GM21447 (cell line): ENCODE data around the gene GADD45GIP1.

ENCODE experiments used
- ATAC-seq: cut with Tn5 transposase; IDR thresholded peaks from one replicate; pipeline ENCODE4 v1.9.1; 2021; ENCODE audit not compliant: unreplicated experiment

The GADD45GIP1 gene

DNA sequence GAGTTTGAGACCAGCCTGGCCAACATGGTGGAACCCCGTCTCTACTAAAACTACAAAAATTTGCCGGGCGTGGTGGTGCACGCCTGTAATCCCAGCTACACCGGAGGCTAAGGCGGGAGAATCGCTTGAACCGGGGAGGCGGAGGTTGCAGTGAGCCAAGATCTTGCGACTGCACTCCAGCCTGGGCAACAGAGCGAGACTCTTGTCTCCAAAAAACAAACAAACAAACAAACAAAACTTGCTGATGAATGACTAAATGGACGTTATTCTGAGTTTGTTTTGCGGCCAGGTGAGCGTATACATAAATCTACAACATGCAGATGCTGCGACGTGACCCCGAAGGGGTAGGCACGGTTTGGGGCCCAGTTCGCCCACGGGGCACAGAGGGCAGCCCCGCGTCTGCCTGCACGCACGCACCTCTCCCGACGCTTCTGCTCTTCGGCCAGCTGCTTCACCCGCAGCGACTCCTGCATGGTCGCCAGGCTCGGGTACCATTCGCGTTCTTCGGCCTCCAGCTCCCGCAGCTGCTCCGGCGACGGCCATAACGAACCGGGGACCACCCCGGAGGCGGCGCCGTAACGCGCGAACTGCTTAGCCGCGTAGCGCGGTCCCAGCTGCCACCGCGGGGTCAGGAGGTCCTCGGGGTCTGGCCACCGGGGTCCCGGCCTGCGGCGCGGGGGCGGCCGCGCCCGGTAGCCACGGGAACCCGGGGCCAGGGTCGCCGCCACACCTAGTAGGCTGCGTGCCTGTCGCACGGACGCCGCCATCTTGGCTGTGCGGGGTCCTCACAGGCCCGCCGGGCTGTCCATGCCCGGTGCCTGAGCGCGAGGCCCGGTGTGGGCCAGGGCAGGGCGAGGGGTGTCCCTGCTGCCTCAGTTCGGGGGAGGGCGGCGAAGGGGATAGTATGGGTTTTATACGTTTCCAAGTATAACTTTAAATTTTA, at the start of gene GADD45GIP1:
GADD45GIP1 (minus strand) TSS at position 778 of the 943 bp plus-strand sequence; CDS start at position 767, 11 bp downstream.
- no peak for ATAC-seq

DNA sequence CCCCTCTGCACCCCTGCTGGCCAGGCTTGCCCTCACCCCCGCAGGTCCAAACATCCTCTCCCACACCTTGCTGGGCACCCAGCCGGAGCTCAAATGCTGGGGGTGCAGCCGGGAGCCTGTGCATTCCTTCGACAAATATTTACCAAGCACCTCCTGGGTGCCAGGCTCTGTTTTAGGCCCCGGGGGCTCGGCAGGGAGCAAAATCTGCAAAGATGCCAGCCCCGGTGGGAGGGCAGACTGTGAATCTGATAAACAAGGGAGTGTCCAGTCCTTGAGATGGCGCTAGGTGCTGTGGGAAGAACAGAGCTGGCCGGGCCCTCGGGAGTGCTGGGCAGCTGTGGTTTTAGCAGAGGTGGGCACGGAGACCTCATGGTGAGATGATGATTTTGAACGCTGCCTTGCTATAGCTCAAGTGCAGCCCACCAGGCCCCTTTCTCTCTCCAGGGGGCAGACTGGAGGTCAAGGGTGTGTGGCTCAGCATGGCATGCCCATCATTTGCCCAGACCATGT, 48.9 kb upstream of the GADD45GIP1 start:
- no peak for ATAC-seq

DNA sequence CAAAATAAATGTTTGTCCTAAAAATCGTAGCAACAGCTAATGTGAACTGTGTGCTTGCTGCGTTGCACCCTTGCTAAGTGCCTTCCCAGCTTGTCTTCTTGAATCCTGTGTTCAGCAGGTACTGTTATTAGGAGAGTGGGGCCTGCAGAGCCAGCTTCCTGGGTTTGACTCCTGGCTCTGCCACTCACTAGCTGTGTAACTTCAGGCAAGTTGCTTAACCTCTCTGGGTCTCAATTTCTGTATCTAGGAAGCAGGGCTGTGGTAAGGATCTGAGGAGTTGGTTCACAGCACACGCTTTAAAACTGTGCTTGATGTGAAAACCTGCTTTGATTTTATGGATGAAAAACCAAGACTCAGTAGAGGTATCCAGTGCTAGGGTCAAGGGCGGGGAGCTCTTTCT, 48.2 kb upstream of the GADD45GIP1 start:
- no peak for ATAC-seq

DNA sequence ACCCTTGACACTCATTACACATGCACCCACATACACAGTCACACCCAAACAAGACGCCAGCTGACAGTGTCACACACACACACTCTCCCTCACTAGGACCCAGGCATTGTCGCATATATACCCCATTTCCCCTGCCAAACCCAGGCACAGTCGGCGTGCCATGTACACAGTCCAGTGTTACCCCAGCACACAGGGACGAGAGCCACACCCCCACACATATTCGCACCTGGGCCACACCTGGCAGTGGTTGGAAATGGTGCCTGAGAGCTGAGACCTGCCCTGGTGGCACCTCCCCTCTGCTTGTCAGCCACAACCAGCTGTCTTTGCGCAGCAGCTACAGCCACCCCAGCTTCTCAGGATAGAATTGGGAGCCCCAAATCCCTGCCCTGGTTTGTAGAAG, 47.2 kb upstream of the GADD45GIP1 start:
- no peak for ATAC-seq

DNA sequence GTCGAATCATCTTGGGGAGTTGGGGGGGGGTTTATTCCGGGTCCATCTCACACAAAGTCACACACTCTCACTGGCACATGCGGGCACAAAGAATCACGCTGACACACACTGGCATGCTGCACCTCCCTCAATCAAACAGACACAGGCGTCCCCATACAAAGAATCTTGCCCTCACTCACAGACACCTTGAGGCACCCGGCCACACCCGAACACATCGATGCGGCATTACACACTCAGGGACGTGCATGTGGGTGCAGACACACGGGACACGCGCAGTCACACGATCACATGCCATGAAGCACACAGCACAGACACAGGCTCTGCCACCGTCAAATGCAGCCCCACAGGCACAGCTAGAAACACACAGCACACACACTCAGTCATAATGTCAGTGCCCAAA, 46.1 kb upstream of the GADD45GIP1 start:
- ATAC-seq, result no peak

DNA sequence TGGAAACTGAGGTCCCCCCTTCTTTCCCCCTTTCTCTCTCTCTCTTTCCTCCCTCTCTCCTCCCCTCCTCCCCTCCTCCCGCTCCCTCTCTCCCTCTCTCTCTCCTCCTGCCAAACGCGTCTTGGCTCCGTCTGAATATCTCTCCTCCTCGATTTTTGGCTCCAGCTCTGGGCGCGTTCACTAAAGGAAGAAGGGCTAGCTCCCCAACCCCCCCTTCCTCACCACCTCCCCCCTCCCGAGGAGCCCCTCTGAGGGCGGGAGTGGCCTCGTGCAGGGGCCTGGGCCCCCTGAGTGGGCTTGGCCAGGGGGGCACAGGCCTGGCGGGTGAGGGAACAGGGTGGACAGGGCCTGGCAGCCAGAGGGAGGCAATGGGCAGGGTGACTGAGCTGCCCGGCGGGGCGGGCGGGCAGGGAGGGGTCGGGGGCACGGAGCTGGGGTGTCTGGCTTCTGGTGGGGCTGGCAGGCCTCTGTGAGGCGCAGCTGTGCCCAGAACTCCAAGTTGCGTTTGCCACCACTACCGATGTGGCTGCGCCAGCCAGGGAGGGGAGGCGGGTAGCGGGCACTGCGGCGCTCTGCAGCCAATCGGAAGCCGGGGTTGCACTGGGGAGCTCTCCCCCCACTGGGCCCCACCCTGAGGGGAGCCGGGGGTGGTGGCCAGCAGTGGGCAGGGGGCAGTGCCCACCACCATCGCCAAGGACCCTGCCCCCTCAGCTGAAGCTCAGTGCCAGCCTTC, 45.3 kb upstream of the GADD45GIP1 start:
- no peak for ATAC-seq

DNA sequence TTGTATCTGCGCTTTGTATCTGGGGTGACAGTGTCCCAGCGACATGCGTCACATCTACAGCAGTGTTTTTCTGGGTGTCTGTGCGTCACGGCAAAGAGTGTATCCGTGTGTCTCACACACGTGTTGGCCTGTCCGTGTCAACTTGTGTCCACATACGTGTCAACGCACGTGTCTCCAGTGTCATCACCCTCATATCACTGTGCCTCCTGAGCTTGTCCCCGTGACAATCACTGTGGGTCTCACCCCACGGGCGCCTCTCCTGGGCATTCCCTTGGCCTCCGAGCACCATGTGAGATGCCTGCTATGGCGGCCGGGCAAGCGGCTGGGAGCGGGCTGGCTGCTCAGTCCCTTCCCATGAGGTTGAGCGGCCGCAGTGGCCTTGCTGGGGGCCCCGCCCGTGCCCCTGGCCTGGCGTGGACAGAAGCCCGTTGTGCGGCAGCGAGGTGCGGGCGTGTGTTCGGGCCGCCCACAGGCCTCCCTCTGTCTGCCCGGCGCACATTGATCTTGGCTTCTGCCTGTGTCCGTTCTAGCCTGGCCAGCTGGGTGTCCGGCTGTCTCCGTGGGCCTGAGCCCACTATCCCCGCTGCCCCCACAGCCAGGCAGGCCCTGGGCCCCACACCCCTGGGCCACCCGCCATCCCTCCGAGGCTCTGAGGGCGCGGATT, 44.6 kb upstream of the GADD45GIP1 start:
- no peak for ATAC-seq

DNA sequence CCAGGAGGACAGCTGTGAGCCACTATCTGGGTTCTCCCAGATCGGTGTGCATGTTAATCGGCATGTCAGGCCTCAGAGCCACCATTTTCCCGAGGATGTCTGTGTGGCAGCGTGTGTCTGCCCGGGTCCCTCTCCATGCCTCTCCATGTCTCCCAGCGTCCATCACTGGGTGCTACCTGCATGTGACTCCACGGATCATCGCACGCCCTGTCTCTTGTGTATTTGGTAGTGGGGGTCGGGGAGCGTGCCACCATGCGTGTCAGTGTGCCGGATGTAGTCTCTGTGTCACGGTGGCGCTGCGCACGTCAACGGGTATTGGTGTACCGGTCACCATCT, 44.1 kb upstream of the GADD45GIP1 start:
- no peak for ATAC-seq

DNA sequence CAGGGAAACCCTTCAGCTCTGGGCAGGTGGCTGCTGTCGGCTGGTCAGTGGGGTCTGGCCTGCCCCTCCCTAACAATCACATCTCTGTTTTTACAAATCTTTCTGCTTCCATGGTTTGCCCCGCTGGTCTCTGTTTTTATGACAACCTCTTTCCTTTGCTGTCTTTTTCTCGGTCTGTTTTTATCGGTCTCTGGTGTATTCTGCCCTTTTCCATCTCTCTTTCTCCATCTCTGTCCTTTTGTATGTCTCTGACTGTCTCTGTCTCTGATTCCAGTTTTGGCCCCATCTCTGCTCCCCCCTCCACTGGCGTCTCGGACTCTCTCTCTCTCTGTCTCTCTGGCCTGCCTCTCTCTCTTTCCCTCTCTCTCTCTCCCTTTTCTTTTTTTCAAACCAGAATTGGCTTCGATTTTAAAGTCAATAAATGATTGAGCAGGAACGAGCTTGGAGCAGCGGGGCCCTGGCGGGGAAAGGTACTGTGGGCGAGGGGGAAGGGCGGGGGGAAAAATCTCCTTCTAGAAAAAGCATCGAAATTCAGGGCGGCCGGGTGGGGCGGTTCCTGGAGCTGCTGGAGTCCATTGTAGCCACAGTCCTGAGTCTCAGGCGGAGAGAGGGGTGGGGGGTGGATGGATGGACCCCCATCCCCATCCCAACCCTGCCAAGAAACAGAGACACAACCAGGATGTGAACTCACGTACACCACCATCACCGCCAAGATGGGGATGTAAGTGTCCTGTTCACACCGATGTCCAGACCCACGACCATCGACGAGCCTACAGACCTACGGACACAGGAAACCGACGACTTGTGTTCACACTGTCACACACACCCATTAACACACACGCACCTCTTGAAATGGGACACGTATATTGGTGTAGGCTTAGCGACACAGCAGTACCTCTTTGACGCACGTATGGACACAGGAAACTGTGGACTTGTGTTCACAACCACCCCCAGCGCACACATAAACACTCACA, 41.2 kb upstream of the GADD45GIP1 start:
- ATAC-seq, result no peak

DNA sequence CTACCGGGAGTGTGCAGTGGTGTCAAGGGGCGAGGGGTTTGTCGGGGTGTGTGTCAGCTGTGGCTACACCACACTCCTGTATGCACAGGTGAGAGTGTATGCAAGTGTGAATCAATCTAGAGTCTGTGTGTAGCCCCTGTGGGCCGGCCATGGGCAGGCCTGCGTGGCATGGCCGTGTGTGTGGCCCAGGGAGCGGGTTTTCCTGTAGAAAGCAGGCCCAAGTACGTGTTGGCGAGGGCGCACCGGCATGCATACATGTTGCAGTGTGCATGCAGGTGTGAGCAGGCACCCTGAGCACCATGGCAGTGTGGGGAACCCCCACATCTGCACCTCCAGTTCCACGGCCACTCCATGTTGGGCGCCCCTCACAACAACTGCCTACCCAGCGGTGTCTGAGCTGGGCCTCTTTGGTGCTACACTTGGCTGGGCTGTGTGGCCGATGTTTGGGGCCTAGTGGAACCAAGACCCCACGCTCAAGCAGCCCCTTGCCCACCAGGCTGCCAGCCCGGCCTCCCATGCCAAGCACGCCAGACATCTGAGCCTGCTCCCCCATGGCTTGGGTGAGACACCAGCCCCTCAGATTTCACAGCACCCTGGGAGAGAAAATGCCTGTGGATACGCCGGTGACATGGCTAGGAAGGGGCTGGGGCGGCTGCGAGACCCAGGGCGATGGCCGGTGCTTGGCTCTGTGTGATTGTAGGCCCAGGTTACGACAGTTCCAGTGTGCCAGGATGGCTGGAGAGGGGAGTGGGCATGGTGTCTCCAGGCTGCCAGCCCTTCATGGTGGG, 40.4 kb upstream of the GADD45GIP1 start:
- ATAC-seq, result no peak

DNA sequence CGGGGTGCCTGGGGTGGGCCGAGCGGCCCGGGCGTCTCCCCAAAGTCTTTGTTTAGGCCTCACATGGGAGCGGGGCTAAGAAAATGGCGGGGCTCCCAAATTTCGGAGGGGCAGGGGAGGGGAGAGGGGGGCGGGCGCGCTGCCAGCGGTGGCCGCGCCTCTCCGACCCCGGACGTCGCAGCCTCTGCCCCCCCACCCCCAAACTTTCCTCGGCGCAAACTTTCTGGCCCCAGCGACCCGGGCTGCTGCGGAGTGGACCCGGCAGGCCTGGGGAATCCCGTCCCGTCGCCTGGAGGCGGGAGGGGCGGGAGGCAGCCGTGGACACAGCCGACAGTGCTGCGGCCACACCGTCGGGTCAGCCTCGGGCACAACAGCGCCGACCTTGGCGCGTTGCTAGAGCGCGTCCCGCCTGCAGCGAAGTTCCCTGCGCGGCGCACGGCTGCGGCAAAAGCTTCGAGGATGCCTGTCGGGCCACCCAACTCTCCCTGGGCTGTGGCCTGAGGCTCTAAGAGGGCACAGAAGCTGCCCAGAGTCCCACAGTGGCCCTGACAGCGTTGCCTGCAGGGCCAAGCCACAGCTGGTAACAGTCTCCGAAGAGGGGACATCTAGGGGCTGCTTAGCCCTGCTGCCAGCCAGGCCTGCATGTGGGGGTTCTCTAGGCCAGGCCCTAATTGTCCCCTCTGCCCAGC, 39.5 kb upstream of the GADD45GIP1 start:
- ATAC-seq, result no peak

DNA sequence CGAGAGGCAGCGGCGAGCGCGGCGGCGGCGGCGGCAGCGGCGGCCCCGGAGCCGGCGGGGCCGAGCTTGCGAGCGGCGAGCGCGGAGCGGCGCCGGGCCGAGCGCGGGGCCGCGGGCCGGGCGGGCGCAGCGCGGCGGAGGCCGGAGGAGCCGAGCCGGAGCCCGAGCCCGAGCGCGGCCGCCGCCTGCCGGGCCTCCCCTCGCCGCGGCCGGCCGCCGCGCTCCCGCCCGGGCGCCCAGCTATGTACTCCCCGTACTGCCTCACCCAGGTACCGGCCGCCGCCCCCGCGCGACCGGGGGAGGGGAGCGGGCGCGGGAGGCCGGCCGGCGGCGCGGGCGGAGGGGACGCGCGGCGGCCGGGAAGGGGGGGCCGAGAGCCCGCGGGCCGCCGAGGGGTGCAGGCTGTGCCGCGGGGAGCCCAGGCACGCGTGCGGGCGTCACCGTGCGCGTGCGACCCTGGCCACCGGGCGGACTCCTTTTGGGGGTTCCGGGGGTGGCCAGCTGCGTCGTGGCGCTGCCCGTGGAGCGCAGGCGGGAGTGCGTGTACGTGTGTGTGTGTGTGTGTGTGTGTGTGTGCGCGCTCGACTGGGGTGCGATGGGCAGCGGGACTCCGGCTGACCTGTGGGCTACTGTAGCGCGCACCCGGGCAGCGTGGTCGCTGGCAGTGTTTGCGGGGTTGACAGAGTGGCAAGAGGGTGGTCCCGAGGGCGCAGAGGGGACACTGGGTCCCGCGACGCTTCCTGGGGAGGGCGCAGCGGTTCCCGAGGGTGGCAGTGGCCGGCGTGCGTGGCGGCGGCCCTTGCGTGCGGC, 38.8 kb upstream of the GADD45GIP1 start:
- ATAC-seq, result no peak

DNA sequence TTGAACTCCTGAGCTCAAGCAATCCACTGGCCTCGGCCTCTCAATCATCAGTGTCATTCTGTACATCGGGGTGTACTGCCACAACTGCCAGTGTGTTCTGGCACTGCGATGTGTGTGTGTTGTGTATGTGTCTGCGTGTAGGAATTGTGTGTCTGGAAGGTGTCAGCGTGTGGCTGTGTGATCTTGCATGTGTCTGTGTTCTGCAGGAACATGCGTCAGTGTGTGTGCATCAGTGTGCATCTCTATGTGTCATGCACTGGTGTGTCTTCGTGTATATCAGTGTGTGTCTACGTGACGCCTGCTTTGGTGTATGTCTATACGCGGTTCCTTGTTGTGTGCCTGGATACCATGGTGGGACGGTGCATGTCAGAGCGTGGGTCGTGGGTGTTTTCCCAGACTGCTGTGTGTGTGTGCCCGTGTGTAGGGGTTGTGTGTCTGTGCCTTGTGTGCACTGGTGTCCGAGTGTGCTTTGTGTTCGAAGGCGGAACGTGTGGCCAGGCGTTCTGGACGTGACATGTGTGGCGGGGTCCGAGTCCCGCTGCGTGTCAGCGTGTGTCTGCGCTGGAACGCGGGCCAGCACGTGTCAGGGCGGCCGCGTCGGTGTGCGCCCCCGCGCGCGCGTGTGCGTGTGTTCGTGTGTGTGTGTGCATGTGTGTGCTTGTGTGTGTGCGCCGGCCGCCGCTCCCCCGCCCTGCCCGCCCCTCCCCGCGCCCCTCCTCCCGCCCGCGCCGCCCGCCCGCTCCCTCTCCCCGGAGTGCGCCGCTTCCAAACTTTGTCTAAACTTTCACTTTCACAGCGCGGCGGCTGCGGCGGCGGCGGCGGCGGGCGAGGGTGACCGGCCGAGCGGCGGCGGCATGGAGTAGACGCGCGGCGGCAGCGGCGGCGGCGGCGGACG, 37.9 kb upstream of the GADD45GIP1 start, which contains the start of gene NFIX:
NFIX (plus strand) TSS at position 775 of the 895 bp plus-strand sequence. CDS start 363 bp downstream, outside the sequence.
- no peak for ATAC-seq

DNA sequence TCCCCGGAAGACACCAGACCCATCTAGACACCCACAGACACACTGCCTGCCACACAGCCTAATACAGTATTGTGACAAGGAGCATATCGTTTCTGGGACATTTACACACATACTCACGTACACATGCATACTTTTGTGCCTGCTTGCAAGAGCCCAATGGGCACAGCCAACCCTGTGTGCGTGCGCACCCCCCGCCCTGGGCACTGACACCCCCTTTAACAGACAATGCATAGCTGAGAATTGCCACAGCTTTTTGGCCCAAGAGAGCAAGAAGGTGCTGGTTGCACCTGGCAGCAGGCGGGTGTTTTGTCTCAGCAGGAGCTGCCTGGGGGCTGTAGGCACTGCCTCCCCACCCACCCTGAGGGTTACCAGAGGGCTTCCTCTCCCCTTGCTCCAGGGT, 36.5 kb upstream of the GADD45GIP1 start:
- ATAC-seq, result no peak

DNA sequence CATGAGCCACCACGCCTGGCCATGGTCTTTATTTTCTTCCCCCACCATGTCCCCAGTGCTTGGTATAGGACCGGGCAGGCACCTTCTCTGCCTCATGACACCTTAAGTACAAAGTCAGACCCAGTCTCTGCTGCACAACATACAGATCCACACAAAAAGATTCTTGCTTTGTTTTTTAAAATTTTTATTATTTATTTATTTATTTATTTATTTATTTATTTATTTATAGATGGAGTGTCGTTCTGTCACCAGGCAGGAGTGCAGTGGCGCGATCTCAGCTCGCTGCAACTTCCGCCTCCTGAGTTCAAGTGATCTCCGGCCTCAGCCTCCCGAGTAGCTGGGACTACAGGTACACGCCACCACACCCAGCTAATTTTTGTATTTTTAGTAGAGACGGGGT, 35.7 kb upstream of the GADD45GIP1 start:
- ATAC-seq, result no peak

DNA sequence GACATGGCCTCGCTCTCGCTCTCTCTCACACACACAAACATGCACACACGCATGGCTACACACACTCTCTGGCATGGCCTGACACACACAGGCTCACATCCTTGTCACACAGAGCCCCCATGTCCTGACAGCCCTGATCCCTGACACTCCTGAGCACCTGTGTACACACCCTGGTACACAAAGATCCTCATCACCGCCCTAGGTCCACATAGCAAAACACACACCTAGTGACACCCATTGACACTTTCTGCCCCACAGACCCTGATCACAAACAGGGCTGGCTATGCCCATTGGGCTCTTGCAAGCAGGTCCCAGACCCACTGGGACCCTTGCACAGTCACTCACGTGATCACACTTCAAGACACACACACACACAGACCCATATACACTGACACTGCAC, 34.3 kb upstream of the GADD45GIP1 start:
- ATAC-seq, result no peak

DNA sequence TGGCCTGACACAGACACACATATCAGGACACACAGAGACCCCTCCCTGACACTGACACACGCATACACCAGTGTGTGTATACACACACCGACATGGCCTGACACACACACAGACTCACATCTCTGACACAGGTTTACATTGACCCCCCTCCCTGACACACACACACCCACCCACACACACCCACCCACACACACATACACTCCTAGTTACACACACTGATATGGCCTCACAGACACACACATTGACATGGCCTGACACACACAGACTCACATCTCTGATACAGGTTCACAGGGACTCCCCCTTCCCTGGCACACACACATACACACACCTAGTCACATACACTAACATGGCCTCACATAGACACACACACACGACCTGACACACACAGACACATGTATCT, 33.8 kb upstream of the GADD45GIP1 start:
- no peak for ATAC-seq
